Activated CD8-positive, alpha-beta memory T cell treated with anti-CD3 and anti-CD28 coated beads, Interleukin-2, amount 50 U/mL, for 1 hour (primary cell): Measurements from ENCODE around the gene CRADD.

Experiments used
- DNase-seq: peaks from one replicate; pipeline ENCODE4 v3.0.0-alpha.2; 2020; ENCODE audit errors: extremely low read depth

Gene CRADD

DNA sequence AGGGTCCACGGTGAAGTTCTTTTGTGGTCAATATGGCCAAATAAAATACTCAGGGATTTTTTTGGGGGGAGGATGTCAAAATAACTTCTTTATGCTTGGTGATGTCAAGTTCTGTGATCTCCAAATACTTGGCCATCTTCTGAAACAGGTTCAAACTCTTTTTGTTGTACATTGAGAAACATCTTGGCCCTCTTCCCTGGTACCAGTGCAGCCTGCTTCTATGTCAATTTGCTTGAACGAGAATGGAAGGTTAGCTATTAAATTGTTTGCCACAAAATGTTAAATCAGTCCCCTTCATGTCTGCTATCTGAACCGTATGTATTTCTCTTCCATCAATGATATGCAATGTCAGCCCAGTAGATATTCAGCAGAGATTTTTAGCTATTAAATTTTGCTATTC, 6.1 kb upstream of the CRADD start:
- DNase-seq: no peak

- DNase-seq: no peak
Measured at GRCh38 chr12:93673084-93673483, 4.1 kb upstream of the CRADD start.

GRCh38 chr12:93674386-93674785, 2.8 kb upstream of the CRADD start:
- DNase-seq: no peak

- DNase-seq: no peak
Measured at GRCh38 chr12:93676408-93677194, 574 bp upstream of the CRADD start.

- DNase-seq: no peak
Measured at GRCh38 chr12:93678779-93679178, 1.6 kb downstream of the CRADD start.

- no peak for DNase-seq
Measured at GRCh38 chr12:93679308-93679925, 2.2 kb downstream of the CRADD start.

DNA sequence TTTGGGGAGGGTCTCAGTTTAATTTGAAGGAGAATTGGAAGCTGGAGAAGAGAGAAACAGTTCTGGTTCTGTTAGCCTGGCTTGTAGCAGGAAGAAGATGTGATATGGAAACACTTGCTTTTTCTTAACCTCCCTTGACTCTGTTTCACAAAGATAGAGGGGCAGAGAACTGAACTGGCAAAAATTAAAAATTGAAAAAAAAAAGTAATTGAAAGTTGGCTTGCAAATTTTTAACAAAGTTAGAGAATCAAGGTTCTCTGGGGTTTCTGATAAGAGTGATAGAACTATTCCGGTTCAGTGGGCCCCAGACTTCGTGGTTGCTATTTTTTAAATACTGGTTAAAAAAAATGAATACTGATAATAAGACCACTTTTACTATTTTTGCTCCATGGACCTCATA, 2.8 kb downstream of the CRADD start:
- DNase-seq: no peak

GRCh38 chr12:93682846-93683261, 5.7 kb downstream of the CRADD start:
- DNase-seq: no peak

DNA sequence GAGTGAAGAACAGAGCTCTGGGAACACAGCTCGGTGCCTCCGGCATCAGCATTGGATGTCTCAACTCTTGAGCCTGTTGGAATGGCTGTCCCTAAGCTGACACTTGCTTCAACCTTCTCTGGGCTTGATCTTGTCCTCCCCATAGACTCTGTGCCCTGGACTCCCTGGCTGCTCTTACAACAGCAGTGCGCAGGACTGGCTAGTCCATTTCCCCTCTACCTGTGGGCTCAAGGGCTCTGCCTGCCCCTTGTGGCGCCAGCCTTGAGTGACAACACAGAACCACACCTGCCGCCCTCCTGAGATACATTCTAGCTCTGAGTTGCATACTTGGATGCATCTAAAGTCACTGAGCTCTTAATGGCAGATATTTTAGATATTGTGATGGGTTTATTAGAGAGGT, 6.2 kb downstream of the CRADD start:
- no peak for DNase-seq

DNA sequence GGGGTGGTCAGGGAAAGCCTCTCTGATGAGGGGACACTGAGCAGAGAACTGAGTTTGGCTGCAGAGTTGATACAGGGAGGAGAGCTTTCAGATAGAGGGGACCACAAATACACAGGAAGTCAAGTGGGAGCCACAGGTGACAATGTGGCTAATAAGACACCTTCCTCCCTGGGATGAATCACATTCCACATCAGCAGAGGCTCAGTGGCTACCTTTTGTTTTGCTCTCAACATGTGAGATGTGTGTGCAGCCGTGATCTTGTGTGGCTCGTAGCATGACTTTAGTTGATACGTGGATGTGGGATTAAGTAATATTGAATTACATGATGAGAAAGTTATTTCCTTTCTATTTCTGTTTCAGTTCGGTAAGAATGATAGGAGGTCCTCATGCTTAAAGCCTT, 7.5 kb downstream of the CRADD start:
- no peak for DNase-seq

DNA sequence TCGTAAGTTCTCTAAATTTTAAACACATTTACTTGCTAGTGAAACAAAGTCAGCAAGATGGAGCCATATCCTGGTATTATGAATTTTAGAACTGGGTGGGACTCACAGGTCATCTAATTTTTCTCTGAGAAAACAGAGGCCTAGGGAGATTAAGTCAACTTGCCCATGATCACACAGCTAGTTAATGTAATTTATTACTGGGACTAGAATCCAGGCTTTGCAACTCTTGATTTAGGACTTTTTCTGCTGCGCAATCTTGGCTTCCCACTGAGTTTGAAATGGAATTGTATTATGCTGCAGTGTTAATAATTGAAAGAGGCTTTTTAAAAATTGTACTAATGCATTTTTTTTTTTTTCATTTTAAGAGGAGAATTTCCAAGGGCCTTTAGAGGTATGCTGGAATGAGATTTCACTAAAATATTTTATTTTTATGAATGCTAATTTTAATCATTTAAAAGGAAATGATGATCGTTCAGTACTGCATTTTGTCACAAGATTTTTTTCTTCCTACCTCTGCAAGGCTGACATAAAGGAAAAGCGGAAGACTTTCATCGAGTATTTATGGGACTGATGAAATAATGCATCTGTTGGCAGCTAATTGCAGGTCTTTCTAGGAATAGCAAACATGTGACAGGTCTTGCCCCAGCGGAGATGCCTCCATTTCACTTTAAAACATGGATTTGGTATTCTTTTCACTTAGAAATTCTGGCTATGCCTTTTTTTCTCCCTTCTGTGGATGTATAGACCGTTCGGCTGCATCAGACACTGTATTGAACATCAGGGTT, 9.6 kb downstream of the CRADD start:
- DNase-seq: no peak

GRCh38 chr12:93689076-93689834, 12.1 kb downstream of the CRADD start:
- DNase-seq: no peak

DNA sequence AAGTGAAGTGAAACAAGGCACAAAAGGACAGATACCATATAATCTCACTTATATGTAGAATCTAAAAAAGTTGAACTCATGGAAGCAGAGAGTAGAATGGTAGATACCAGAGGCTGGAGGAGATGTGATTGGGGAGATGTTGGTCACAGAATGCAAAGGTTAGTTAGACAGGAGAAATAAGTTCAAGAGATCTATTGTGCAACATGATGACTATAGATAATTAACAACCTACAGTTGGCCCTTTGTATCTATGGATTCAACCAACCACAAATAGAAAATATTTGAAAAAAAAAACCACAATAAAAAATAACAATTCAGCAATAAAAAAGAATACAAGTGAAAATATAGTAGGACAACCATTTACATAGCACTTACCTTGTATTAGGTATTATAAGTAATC, 19.3 kb downstream of the CRADD start:
- DNase-seq: no peak

DNA sequence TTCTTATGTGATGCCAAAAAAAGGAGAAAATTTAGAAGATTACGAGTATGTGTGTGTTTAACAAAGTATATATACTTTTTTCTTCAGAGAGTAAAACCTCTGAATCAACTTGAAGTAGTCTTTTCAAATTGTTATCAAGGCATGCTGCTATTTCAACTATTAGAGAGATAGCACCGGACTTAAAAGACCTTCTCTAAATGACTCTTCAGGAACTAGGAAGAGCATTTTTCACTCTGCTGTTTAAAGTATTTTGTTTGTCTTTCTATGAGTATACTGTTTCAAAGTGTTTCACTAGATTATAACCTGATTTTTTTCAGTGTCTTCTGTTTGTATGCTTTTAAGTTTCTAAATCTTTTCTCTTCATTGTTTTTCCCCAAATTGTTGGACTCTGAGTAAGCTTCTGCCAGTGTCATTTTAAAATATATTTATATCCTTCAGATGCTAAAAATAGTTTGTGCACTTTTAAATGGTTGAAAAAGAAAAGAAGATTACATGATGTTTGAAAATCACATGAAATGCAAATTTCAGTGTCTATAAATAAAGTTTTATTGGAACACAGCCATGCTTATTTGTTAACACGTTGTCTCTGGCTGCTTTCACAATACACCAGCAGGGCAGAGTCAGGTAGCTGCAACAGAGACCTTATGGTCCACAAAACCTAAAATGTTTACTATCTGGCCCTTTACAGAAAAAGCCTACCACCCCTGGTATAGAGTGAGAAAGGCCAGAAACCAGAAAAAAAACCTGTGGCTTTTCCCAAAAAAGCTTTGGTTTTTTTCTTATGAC, 21.3 kb downstream of the CRADD start:
- DNase-seq: no peak

GRCh38 chr12:93699271-93700145, 22.3 kb downstream of the CRADD start:
- no peak for DNase-seq

GRCh38 chr12:93702707-93703315, 25.6 kb downstream of the CRADD start:
- no peak for DNase-seq

GRCh38 chr12:93704122-93704521, 26.9 kb downstream of the CRADD start:
- DNase-seq: no peak

- no peak for DNase-seq
Measured at GRCh38 chr12:93704625-93705024, 27.4 kb downstream of the CRADD start.

DNA sequence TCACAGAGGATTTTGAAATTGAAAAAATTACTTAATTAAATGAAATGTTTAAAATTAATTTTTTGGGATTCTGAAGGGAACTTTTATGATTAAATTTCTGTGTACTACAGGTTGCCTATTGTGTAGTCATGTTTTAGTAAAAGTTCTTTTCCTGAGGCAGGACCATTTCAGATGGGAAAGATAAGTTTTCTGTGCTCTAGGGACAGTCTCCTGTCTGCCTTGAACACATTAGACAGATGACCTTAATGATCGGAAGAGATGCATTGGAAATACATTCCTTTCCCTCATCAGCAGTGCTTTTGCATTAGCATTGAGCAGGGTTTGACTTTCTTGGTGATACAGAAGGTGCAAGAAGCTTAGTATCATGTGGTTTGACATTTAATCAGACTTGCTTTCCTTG, 28.1 kb downstream of the CRADD start:
- no peak for DNase-seq

- no peak for DNase-seq
Measured at GRCh38 chr12:93706387-93706786, 29.2 kb downstream of the CRADD start.
